Measurements from ENCODE around the gene RPRML. TPM values are rescaled to one million over a fixed set of nuclear protein-coding genes. Genes with fewer than 3 reads are reported as not detected.

Gene RPRML
- total RNA-seq, 3 donors from 2014 or later = 0.26 to 0.44 TPM; not detected in 1

- peak; percentile 63 for TF ChIP-seq CTCF (IDR thresholded peaks at IDR 0.05)
- H3K4me3 ChIP-seq = no peak overlapping the region
- ATAC-seq (peak; percentile 79), DNase-seq (peak; percentile 53 to 85 (median 74))
- no peaks in the 10 kb centered on the region for H3K4me1 ChIP-seq (ENCODE audit: low read depth)
- no peaks in the 10 kb centered on the region for H3K9me3 ChIP-seq
- intact Hi-C loops (cut with DNase I, micrococcal nuclease) = loop anchor here in 1 of 2 donors (5.0 kb wide), 1 partner anchor 61 kb away; no protein-coding TSS in a partner anchor
- no peaks in the 10 kb centered on the region for H3K36me3 ChIP-seq (ENCODE audit: low read depth)
Observed at GRCh38 chr17:46940692-46941404, 38.2 kb downstream of the RPRML start.

GRCh38 chr17:46935658-46936266 lies 43.3 kb downstream of the RPRML start:
- DNase-seq = peak in 1 of 3 donors; percentile 23
- no peak for TF ChIP-seq CTCF (IDR thresholded peaks at IDR 0.05)
- peak; percentile 90 for ATAC-seq
- Histone ChIP-seq H3K4me1 (ENCODE audit: low read depth) (no peaks in the 10 kb centered on the region), H3K9me3 (no peaks in the 10 kb centered on the region), H3K4me3 (no peak overlapping the region), H3K36me3 (ENCODE audit: low read depth) (peaks cover 8% of the 10 kb centered on the region)
- intact Hi-C loops (cut with DNase I, micrococcal nuclease) = no loop called here

- intact Hi-C loops (cut with DNase I, micrococcal nuclease) = no loop called here
- no peak for DNase-seq
- Histone ChIP-seq H3K9me3 (no peaks in the 10 kb centered on the region), H3K4me1 (ENCODE audit: low read depth) (peaks cover 5% of the 10 kb centered on the region), H3K4me3 (no peak overlapping the region), H3K36me3 (ENCODE audit: low read depth) (peaks cover 8% of the 10 kb centered on the region)
- no peak for TF ChIP-seq CTCF (IDR thresholded peaks at IDR 0.05)
- no peak for ATAC-seq
Observed at GRCh38 chr17:46931596-46931995, 47.5 kb downstream of the RPRML start.

- Histone ChIP-seq H3K4me3 (no peak overlapping the region), H3K9me3 (no peaks in the 10 kb centered on the region), H3K36me3 (ENCODE audit: low read depth) (peaks cover 8% of the 10 kb centered on the region), H3K4me1 (ENCODE audit: low read depth) (peaks cover 6% of the 10 kb centered on the region)
- intact Hi-C loops (cut with DNase I, micrococcal nuclease) = no loop called here
- ATAC-seq (no peak), DNase-seq (no peak)
- no peak for TF ChIP-seq CTCF (IDR thresholded peaks at IDR 0.05)
Observed at GRCh38 chr17:46930051-46930450, 49.0 kb downstream of the RPRML start.

GRCh38 chr17:46929413-46929812 lies 49.6 kb downstream of the RPRML start:
- Histone ChIP-seq H3K4me1 (ENCODE audit: low read depth) (peaks cover 11% of the 10 kb centered on the region), H3K9me3 (no peaks in the 10 kb centered on the region), H3K4me3 (no peak overlapping the region), H3K36me3 (ENCODE audit: low read depth) (peaks cover 8% of the 10 kb centered on the region)
- intact Hi-C loops (cut with DNase I, micrococcal nuclease) = no loop called here
- TF ChIP-seq CTCF (IDR thresholded peaks at IDR 0.05) = no peak
- ATAC-seq (peak; percentile 29), DNase-seq (no peak)
